Measurements from ENCODE around the gene SPINK6. TPM values are rescaled to one million over a fixed set of nuclear protein-coding genes. Genes with fewer than 3 reads are reported as not detected.

Gene SPINK6, protein sequence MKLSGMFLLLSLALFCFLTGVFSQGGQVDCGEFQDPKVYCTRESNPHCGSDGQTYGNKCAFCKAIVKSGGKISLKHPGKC
- total RNA-seq: not detected in 2 replicates

DNA sequence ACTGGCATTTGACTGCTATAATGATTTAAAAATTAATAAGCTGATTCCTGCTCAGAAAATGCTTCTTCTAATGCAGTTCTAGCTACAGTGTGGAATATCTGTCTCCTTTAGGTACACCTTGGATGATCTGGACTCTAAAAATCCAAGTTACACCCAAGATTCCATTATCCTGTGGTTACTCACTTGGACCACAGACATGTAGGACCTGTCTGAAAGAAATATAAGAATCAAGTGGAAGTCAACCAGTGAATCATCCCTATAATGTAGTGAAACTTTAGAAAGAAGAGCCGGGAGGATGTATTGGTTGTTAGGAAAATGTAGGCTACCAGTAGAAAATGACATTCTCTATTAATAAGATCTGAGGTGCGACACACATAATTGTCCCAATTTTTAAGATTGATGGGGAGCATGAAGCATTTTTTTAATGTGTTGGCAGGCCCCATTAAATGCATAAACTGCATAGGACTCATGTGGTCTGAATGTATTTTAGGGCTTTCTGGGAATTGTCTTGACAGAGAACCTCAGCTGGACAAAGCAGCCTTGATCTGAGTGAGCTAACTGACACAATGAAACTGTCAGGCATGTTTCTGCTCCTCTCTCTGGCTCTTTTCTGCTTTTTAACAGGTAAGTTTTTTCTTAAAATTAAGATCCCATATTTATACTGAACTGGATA lies at the start of gene SPINK6:
Gene SPINK6 (plus strand): TSS at position 512 of the 673 bp plus-strand sequence. CDS start 55 bp downstream, at position 567.
- Mint-ChIP-seq H3K9me3 (no peaks in the 10 kb centered on the region), H3K4me1 (peaks cover 2% of the 10 kb centered on the region), H3K27ac (no peak within 1 kb of the TSS), H3K4me3 (no peak within 1 kb of the TSS), H3K27me3 (no peaks in the 10 kb centered on the region), H3K36me3 (ENCODE audit: low read depth) (no peaks in the 10 kb centered on the region)
- ChIA-PET POLR2A (no interaction called here), CTCF (no interaction called here)
- ATAC-seq (ENCODE audit: low read depth) (no peak), DNase-seq (no peak)
- intact Hi-C loops (cut with micrococcal nuclease): no loop called here
- TF ChIP-seq, protein P1, sequence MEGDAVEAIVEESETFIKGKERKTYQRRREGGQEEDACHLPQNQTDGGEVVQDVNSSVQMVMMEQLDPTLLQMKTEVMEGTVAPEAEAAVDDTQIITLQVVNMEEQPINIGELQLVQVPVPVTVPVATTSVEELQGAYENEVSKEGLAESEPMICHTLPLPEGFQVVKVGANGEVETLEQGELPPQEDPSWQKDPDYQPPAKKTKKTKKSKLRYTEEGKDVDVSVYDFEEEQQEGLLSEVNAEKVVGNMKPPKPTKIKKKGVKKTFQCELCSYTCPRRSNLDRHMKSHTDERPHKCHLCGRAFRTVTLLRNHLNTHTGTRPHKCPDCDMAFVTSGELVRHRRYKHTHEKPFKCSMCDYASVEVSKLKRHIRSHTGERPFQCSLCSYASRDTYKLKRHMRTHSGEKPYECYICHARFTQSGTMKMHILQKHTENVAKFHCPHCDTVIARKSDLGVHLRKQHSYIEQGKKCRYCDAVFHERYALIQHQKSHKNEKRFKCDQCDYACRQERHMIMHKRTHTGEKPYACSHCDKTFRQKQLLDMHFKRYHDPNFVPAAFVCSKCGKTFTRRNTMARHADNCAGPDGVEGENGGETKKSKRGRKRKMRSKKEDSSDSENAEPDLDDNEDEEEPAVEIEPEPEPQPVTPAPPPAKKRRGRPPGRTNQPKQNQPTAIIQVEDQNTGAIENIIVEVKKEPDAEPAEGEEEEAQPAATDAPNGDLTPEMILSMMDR (IDR thresholded peaks at IDR 0.05): no peak

GRCh38 chr5:148156609-148157008 lies 46.2 kb upstream of the SPINK6 start:
- Mint-ChIP-seq H3K27ac (no peak overlapping the region), H3K36me3 (ENCODE audit: low read depth) (no peaks in the 10 kb centered on the region), H3K4me3 (no peak overlapping the region), H3K27me3 (no peaks in the 10 kb centered on the region), H3K4me1 (no peaks in the 10 kb centered on the region), H3K9me3 (peaks cover 5% of the 10 kb centered on the region)
- intact Hi-C loops (cut with micrococcal nuclease): no loop called here
- DNase-seq: no peak
- ATAC-seq (ENCODE audit: low read depth): no peak
- TF ChIP-seq, protein P1 (IDR thresholded peaks at IDR 0.05): no peak
- CTCF ChIA-PET: no interaction called here
- POLR2A ChIA-PET: interaction anchor here (0.6 kb wide), 1 partner anchor 276 kb away, joined by 3 read pairs; no protein-coding TSS in a partner anchor

- CTCF ChIA-PET: no interaction called here
- POLR2A ChIA-PET: no interaction called here
- DNase-seq (no peak), ATAC-seq (ENCODE audit: low read depth) (no peak)
- Mint-ChIP-seq H3K4me1 (no peaks in the 10 kb centered on the region), H3K9me3 (no peaks in the 10 kb centered on the region), H3K27me3 (no peaks in the 10 kb centered on the region), H3K4me3 (no peak overlapping the region), H3K27ac (no peak overlapping the region), H3K36me3 (ENCODE audit: low read depth) (no peaks in the 10 kb centered on the region)
- TF ChIP-seq, protein P1 (IDR thresholded peaks at IDR 0.05): no peak
- intact Hi-C loops (cut with micrococcal nuclease): no loop called here
Observed at GRCh38 chr5:148162038-148162437, 40.8 kb upstream of the SPINK6 start.

DNA sequence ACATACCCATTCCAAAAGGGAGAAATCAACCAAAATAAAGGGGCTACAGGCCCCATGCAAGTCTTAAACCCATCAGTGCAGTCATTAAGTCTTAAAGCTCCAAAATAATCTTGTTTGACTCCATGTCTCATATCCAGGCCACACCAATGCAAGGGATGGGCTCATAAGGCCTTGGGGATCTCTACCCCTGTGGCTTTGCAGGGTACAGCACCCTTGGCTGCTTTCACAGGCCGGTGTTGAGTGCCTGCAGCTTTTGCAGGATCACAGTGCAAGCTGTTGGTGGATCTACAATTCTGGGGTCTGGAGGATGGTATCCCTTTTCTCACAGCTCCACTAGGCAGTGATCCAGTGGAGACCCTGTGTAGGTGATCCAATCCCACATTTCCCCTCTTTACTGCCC lies 39.5 kb upstream of the SPINK6 start:
- ChIA-PET CTCF (no interaction called here), POLR2A (no interaction called here)
- Mint-ChIP-seq H3K4me1 (no peaks in the 10 kb centered on the region), H3K4me3 (no peak overlapping the region), H3K36me3 (ENCODE audit: low read depth) (no peaks in the 10 kb centered on the region), H3K27me3 (no peaks in the 10 kb centered on the region), H3K9me3 (no peaks in the 10 kb centered on the region), H3K27ac (no peak overlapping the region)
- intact Hi-C loops (cut with micrococcal nuclease): no loop called here
- no peak for ATAC-seq (ENCODE audit: low read depth)
- TF ChIP-seq, protein P1 (IDR thresholded peaks at IDR 0.05): no peak
- DNase-seq: no peak

DNA sequence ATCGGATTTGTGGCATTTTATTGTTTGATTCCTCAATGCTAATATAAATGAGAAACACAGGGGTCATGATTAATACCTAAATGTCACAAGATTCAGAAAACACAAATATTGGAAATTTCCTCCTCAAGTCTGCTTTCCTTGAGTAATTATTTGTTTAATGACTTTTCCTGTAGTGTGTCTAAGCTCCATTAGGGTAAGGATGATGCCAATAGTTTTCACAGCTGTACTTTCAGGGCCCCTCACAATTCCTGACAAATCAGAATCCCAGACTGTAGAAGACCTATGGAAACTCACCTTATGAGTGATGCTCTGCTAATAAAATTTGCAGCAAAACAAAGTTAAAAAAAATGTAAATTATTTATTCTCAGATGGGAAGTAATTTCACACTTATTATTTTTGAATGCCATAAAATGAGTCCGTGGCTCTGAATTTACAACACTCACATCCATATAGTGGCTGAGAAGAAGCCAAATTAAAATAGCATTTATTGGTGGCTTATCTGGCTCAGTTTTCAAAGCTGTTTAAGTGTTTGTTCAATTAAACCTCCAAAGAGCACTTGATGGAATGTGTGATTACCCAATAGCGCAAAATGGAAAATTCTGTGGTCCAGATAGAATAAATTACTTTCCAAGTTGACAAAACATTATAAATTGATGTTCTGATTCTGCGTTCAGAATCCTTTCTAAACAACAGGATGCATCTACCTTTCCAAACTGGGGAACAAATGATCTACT lies 36.1 kb upstream of the SPINK6 start:
- Mint-ChIP-seq H3K27ac (no peak overlapping the region), H3K36me3 (ENCODE audit: low read depth) (no peaks in the 10 kb centered on the region), H3K4me3 (no peak overlapping the region), H3K27me3 (no peaks in the 10 kb centered on the region), H3K4me1 (no peaks in the 10 kb centered on the region), H3K9me3 (no peaks in the 10 kb centered on the region)
- TF ChIP-seq, protein P1 (IDR thresholded peaks at IDR 0.05): no peak
- ChIA-PET CTCF (no interaction called here), POLR2A (no interaction called here)
- ATAC-seq (ENCODE audit: low read depth) (no peak), DNase-seq (no peak)
- intact Hi-C loops (cut with micrococcal nuclease): no loop called here

Data from activated B cell treated with CpG ODN at 0.5 μM for 24 hours (primary cell).